Kidney tubule cell (primary cell): ENCODE data around the gene ATP1A1.

Experiments
- DNase-seq: peaks from one replicate; pipeline ENCODE4 v3.0.0-alpha.2; 2018; ENCODE audit warnings: low spot score

The ATP1A1 gene

DNA sequence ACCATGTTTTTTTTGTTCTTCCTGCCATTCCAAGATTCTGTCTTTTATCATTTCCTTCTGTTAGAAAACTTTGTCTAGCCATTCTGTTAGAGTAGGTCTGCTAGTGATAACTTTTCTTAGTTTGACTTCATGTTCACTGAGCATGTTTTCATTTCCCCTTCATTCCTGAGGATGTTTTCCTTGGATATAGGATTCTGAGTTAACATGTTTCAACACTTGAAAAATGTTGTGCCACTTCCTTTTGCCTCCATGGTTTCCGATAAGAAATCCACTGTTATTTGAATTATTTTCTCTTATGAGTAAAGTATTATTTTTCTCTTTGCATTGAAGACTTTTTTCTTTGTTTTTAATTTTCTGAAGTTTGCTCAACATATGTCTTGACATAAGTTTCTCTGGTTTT lies 66.7 kb downstream of the ATP1A1 start:
- DNase-seq = no peak

DNA sequence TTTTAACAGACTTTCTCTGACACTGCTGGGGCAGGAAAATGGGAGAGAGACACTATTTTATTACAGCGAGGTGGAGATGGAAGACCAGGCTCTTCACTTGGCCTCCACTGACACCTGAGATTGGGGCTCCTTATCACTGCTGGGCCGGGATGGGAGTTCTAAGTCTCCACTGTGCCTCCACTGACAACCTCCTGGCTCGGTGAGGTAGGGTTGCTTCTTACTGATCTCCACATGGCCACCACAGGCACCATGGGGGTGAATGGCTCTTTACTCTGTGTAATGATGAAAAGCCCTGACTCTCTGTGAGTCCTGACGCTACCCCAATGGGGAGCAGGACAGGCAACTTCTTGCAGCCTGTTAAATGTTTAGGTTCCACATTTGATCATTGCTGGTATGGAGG lies 67.7 kb downstream of the ATP1A1 start:
- DNase-seq = no peak

DNA sequence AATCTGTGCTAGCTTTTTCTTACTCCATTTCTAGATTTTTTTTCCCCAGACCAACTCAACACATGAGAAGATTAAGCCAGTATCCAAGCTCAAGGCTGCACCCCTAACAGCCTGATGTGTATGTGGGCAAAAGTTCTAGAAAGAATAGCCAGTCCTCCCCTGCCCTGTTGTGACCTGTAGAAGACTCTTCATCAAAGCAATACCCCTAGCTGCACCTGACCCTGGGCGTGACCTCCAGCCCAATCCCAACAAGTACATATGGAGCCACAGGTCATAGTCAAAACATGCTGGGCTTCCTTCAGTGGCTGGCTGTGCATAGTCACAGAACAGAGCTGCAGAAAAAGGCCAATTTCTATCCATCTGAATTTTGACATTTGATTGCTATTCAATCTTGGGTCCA lies 72.5 kb downstream of the ATP1A1 start:
- no peak for DNase-seq

DNA sequence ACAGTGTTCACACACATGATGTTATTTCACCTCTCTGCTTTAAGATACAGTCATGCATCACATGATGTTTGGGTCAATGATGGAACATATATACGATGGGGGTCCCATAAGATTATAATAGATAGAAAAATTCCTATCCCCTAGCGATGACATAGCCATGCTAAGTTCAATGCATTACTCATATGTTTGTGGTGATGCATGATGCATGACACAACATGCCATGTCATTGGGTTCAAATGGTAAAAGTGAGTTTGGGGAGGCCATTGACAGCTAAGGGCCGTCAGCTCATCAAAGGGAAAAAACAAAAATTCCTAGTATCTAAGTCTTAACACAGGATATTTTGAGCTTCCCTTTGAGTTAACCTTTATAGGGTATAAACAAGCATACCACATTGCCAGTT lies 73.6 kb downstream of the ATP1A1 start:
- no peak for DNase-seq

DNA sequence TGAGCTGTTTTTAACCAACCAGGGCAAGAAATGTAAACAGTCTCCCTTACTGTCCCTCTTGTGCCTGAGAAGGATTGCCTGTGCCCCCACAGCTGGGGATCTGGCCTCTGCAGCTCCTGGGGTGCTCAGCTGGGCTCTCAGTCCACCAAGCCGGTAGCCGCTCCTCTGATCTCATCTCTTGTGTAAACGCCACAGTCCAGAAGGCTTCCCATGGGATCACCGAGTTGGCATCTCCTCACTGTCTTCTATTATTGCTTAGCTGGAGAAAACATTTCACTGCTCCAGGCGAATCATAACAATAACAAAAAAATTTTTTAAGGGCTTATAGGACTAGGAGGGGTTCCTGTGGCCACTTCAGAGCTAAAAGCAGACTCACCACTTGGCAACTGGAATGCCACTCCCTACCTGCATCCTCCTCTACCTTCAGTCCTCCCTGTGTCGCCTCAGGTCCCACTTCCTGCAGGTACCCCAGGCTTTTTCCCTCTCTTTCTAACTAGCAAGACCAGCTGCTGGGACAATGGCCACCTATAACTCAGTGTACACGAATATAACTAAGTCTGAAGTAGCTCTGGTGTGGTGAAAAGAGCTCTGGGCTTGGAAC lies 75.8 kb downstream of the ATP1A1 start:
- DNase-seq = peak; percentile 28

DNA sequence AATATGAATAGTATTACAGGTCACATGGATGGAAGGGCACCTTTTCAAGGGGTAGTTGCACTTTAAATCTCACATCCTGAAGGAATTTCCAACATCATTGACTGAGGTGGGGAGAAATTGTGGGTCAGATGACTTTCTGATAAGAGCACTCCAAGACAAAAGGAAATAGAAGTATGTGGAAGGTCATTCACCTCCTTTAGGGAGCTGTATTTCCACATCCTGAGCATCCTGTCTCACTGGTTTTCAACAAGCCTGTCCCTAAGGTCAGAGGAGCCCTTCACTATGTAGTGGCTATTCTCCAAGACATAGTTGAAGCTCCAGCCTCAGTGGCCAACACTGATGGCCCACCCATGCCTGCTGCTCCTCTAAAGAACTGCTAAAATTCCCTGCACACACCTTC lies 76.5 kb downstream of the ATP1A1 start:
- no peak for DNase-seq

DNA sequence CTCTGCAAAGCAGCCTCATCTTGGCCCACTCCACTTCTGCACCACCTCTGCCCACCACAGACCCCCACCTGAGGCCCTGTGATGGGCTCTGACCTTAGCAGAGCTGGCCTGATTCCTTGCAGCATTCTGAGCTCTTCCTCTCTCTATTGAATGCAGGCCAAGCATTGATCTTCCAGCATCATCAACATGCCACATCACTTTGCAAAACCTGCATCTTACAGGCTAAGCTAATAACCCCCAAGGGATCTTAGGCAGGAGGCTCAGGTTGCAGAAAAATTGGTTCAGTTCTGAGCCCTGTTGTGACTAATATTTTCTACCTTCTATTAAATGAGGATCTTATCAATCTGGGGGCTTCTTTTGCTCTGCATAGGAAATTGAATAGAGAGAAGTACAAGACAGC lies 78.7 kb downstream of the ATP1A1 start:
- no peak for DNase-seq

DNA sequence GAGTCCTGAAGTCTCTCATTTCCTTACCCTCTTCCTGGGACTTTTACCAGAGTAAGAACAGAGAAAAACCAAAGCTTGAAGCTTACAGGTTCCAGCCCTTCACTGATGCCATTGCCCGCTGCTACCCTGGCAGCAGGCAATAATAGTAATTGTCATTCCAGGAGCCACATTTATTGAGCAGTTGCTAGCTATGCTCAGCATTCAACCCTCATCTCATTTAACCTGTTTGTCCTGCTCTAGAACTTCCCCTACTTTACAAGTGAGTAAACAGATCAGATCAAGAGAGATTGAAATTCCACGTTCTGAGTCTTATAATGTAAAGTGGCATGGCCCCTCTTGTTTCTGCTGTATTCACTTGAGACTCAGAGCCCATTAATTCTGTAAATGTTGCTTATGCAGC lies 80.4 kb downstream of the ATP1A1 start:
- no peak for DNase-seq

DNA sequence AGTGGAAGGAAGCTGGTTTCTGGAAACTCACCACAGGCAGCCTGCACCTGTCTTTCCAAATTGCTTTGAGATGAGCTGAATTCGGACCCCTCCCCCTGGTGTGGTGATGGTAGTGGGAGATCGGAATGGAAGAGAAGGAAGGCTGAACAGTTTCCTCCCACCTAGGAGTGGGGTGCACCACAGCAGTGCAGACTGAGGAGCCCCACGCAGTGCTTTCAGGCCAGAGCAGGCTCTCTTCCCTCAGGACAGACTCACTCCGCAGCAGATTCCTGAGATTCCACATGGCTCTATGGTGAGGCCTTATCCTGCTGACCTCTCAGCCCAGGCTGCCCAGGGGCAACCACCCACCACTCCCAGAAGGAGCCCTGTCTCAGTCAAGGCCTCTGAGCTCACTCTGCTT lies 80.9 kb downstream of the ATP1A1 start:
- DNase-seq = no peak
